H1 (cell line): ENCODE results near the gene KIAA1755. TPM values are rescaled to one million over a fixed set of nuclear protein-coding genes. Genes with fewer than 3 reads are reported as not detected.
A peak's percentile ranks its signal among the peaks of the same experiment; 100 is the strongest.

ENCODE experiments used
- CTCF ChIA-PET: fragments of 300-600 bp; sonication (Branson Sonifier 250); formaldehyde crosslinking; loops from one replicate; lab custom pipeline; 2021; ENCODE audit not compliant: partially characterized antibody; lab: Charles Lee
- POLR2A ChIA-PET: fragments of 300-600 bp; sonication (Branson Sonifier 250); formaldehyde crosslinking; loops from one replicate; lab custom pipeline; 2021; ENCODE audit warnings: inconsistent platforms; ENCODE audit not compliant: partially characterized antibody; lab: Charles Lee
- DNase-seq, 2 experiments: peaks; one replicate each; pipeline versions ENCODE4 v3.0.0 to v3.0.0-alpha.2; 2010 to 2022; ENCODE audit warnings: low spot score in 2 of 2, low read depth in 1 of 2, mixed read lengths in 1 of 2
- FAIRE-seq: peaks from 2 replicates; lab custom pipeline; 2011; peaks lifted over from hg19 to GRCh38; lab: Jason Lieb, UNC
- H2AFZ ChIP-seq: 2 replicates; pipeline ENCODE4 v1.8.1; 2012; ENCODE audit warnings: low read length, inconsistent platforms
- H2AK5ac ChIP-seq: 2 replicates; pipeline ENCODE4 v1.6.1; 2013; ENCODE audit warnings: low read depth, low read length
- H2BK120ac ChIP-seq: replicated peaks from 2 replicates; pipeline ENCODE3; 2013; ENCODE audit warnings: low read depth, low read length, inconsistent platforms
- H2BK12ac ChIP-seq: 2 replicates; pipeline ENCODE4 v1.6.1; 2013; ENCODE audit warnings: low read depth, low read length
- H2BK15ac ChIP-seq: 2 replicates; pipeline ENCODE4 v1.6.1; 2013; ENCODE audit warnings: low read length
- H2BK20ac ChIP-seq: 2 replicates; pipeline ENCODE4 v1.6.1; 2013; ENCODE audit warnings: low read length
- H2BK5ac ChIP-seq: 2 replicates; pipeline ENCODE4 v1.6.1; 2013; ENCODE audit warnings: low read depth, low read length
- H3K14ac ChIP-seq: 2 replicates; pipeline ENCODE4 v1.6.1; 2013; ENCODE audit warnings: inconsistent platforms; ENCODE audit not compliant: insufficient read length
- H3K18ac ChIP-seq: 2 replicates; pipeline ENCODE4 v1.6.1; 2013; ENCODE audit warnings: low read length; ENCODE audit errors: extremely low read depth
- H3K23ac ChIP-seq: 2 replicates; pipeline ENCODE4 v1.6.1; 2013; ENCODE audit warnings: inconsistent platforms; ENCODE audit not compliant: insufficient read length
- H3K23me2 ChIP-seq: 2 replicates; pipeline ENCODE4 v1.6.1; 2013; ENCODE audit warnings: low read depth, low read length
- H3K27ac ChIP-seq: 2 replicates; pipeline ENCODE4 v1.6.1; 2011; ENCODE audit warnings: low read depth, low read length, inconsistent platforms
- H3K27me3 ChIP-seq, 4 experiments: replicated peaks in 1 of 4; 1 replicate in 1 of 4; 2 replicates in 3 of 4; pipeline versions ENCODE4 v1.6.1 to v1.8.1; 2011 to 2013; ENCODE audit warnings: low read length in 3 of 4, mild to moderate bottlenecking in 3 of 4, inconsistent platforms in 2 of 4, mixed read lengths in 2 of 4, moderate library complexity in 1 of 4; ENCODE audit not compliant: control insufficient read depth in 3 of 4, insufficient read depth in 3 of 4; ENCODE audit errors: extremely low read depth in 1 of 4
- H3K36me3 ChIP-seq, 4 experiments: 2 replicates each; pipeline versions ENCODE4 v1.6.1 to v1.8.1; 2011 to 2013; ENCODE audit warnings: mild to moderate bottlenecking in 4 of 4, low read length in 3 of 4, moderate library complexity in 2 of 4, control low read depth in 1 of 4, inconsistent platforms in 1 of 4; ENCODE audit not compliant: insufficient read depth in 4 of 4, control insufficient read depth in 2 of 4
- H3K4ac ChIP-seq: replicated peaks from 2 replicates; pipeline ENCODE3; 2013; ENCODE audit warnings: low read length, low read depth, mixed read lengths, inconsistent platforms; ENCODE audit not compliant: insufficient read length
- H3K4me1 ChIP-seq, 4 experiments: replicated peaks in 1 of 4; 1 replicate in 1 of 4; 2 replicates in 3 of 4; pipeline versions ENCODE4 v1.6.1 to v1.8.1; 2011 to 2013; ENCODE audit warnings: low read length in 3 of 4, inconsistent platforms in 2 of 4, mixed read lengths in 1 of 4; ENCODE audit not compliant: insufficient read depth in 4 of 4, control insufficient read depth in 3 of 4
- H3K4me2 ChIP-seq, 2 experiments: 2 replicates each; pipeline versions ENCODE4 v1.6.1 to v1.8.1; 2011 to 2013; ENCODE audit warnings: low read depth in 2 of 2, low read length in 2 of 2, control low read depth in 1 of 2, inconsistent platforms in 1 of 2, mild to moderate bottlenecking in 1 of 2; ENCODE audit not compliant: insufficient read depth in 1 of 2
- H3K4me3 ChIP-seq, 4 experiments: fragments of 200-600, 300-600 bp in 1 of 4; sonication (generic), shearing (Covaris generic), sonication (Bioruptor Twin) in 1 of 4; 2 replicates each; pipeline versions ENCODE4 v1.5.1 to v1.8.1; 2011 to 2016; ENCODE audit warnings: low read length in 4 of 4, low read depth in 3 of 4, control low read depth in 2 of 4, inconsistent platforms in 2 of 4, mild to moderate bottlenecking in 2 of 4, mixed read lengths in 1 of 4, moderate library complexity in 1 of 4; ENCODE audit not compliant: insufficient read depth in 2 of 4; ENCODE audit errors: extremely low read depth in 1 of 4
- H3K56ac ChIP-seq: replicated peaks from 2 replicates; pipeline ENCODE3; 2013; ENCODE audit warnings: low read depth, mild to moderate bottlenecking, mixed read lengths, low read length, inconsistent platforms; ENCODE audit not compliant: insufficient read length
- H3K79me1 ChIP-seq: 2 replicates; pipeline ENCODE4 v1.6.1; 2013; ENCODE audit warnings: low read depth, low read length, control low read depth
- H3K79me2 ChIP-seq, 2 experiments: 2 replicates each; pipeline versions ENCODE4 v1.6.1 to v1.8.1; 2012 to 2013; ENCODE audit warnings: low read length in 2 of 2, mild to moderate bottlenecking in 2 of 2, inconsistent platforms in 1 of 2; ENCODE audit not compliant: insufficient read depth in 2 of 2, control insufficient read depth in 1 of 2
- H3K9ac ChIP-seq, 4 experiments: replicated peaks in 1 of 4; 1 replicate in 1 of 4; 2 replicates in 3 of 4; pipeline versions ENCODE4 v1.6.1 to v1.8.1; 2011 to 2013; ENCODE audit warnings: low read depth in 3 of 4, low read length in 3 of 4, control low read depth in 2 of 4, mild to moderate bottlenecking in 2 of 4, moderate library complexity in 2 of 4, inconsistent platforms in 1 of 4; ENCODE audit errors: extremely low read depth in 1 of 4
- H3K9me3 ChIP-seq, 2 experiments: 2 replicates each; pipeline versions ENCODE4 v1.6.1 to v1.8.1; 2012 to 2013; ENCODE audit warnings: mild to moderate bottlenecking in 2 of 2, moderate library complexity in 2 of 2, control low read depth in 1 of 2, inconsistent platforms in 1 of 2, low read depth in 1 of 2, low read length in 1 of 2, mixed read lengths in 1 of 2; ENCODE audit not compliant: insufficient read depth in 2 of 2
- H4K20me1 ChIP-seq, 2 experiments: replicated peaks in 1 of 2; 2 replicates each; pipeline versions ENCODE3 to v1.8.1; 2011 to 2013; ENCODE audit warnings: inconsistent platforms in 2 of 2, low read length in 2 of 2, mild to moderate bottlenecking in 1 of 2; ENCODE audit not compliant: insufficient read depth in 2 of 2, control insufficient read depth in 1 of 2
- H4K5ac ChIP-seq: 2 replicates; pipeline ENCODE4 v1.6.1; 2013; ENCODE audit warnings: low read length, low read depth, mixed read lengths, inconsistent platforms; ENCODE audit not compliant: insufficient read length
- H4K8ac ChIP-seq: 2 replicates; pipeline ENCODE4 v1.8.0; 2013; ENCODE audit warnings: mild to moderate bottlenecking, moderate library complexity, low read length, inconsistent platforms; ENCODE audit not compliant: insufficient read depth; ENCODE audit errors: extremely low read depth
- H4K91ac ChIP-seq: replicated peaks from 2 replicates; pipeline ENCODE3; 2013; ENCODE audit warnings: low read length, mixed read lengths, inconsistent platforms; ENCODE audit not compliant: insufficient read length
- BCL11A ChIP-seq, 2 experiments: IDR thresholded peaks; one replicate each; pipeline ENCODE4 v1.6.1; 2011; ENCODE audit warnings: low read depth in 2 of 2, low read length in 2 of 2, mild to moderate bottlenecking in 2 of 2
- BRCA1 ChIP-seq: IDR thresholded peaks from 2 replicates; pipeline ENCODE4 v1.6.1; 2012; ENCODE audit warnings: low read depth, low read length, improper control_type of control experiment
- CBX8 ChIP-seq: fragments of 300-800, 300-1000 bp; sonication (generic); IDR thresholded peaks from 2 replicates; pipeline ENCODE4 v1.7.1; 2016; ENCODE audit warnings: low read depth, low read length, borderline replicate concordance
- CHD2 ChIP-seq: IDR thresholded peaks from 2 replicates; pipeline ENCODE4 v1.6.1; 2012; ENCODE audit warnings: low read length, improper control_type of control experiment
- FOSL1 ChIP-seq: IDR thresholded peaks from 2 replicates; pipeline ENCODE4 v1.6.1; 2011; ENCODE audit warnings: mild to moderate bottlenecking, low read depth, low read length, moderate library complexity; ENCODE audit not compliant: insufficient read depth
- GABPA ChIP-seq: IDR thresholded peaks from 2 replicates; pipeline ENCODE4 v1.6.1; 2011; ENCODE audit warnings: mild to moderate bottlenecking, low read length, moderate library complexity, borderline replicate concordance; ENCODE audit not compliant: insufficient read depth
- JUND ChIP-seq: IDR thresholded peaks from 2 replicates; pipeline ENCODE4 v1.6.1; 2011; ENCODE audit warnings: mild to moderate bottlenecking, improper control_type of control experiment, low read length
- POLR2AphosphoS5 ChIP-seq: IDR thresholded peaks from 2 replicates; pipeline ENCODE4 v1.6.1; 2011; ENCODE audit warnings: low read depth, low read length
- SIX5 ChIP-seq: IDR thresholded peaks from 2 replicates; pipeline ENCODE4 v1.6.1; 2011; ENCODE audit warnings: mild to moderate bottlenecking, low read depth, low read length
- SP2 ChIP-seq: IDR thresholded peaks from 2 replicates; pipeline ENCODE4 v1.6.1; 2012; ENCODE audit warnings: mild to moderate bottlenecking, low read length, inconsistent platforms
- TBP ChIP-seq: IDR thresholded peaks from 2 replicates; pipeline ENCODE4 v1.6.1; 2011; ENCODE audit warnings: low read depth, low read length, improper control_type of control experiment
- TCF12 ChIP-seq: IDR thresholded peaks from 2 replicates; pipeline ENCODE4 v1.6.1; 2011; ENCODE audit warnings: low read depth, mild to moderate bottlenecking, low read length
- TEAD4 ChIP-seq: IDR thresholded peaks from 2 replicates; pipeline ENCODE4 v1.6.1; 2012; ENCODE audit warnings: low read depth, low read length, inconsistent platforms, mixed read lengths
- YY1 ChIP-seq: IDR thresholded peaks from 2 replicates; pipeline ENCODE4 v1.6.1; 2011; ENCODE audit warnings: low read depth, mild to moderate bottlenecking, low read length
- WGBS, 2 experiments: shearing (Covaris generic) in 1 of 2; methylation state at CpG; one replicate each; pipeline versions ENCODE4 v1.1.6 to v1.1.7; 2013 to 2015; ENCODE audit warnings: low lambda C conversion rate in 2 of 2, mixed read lengths in 2 of 2, inconsistent platforms in 1 of 2, low coverage in 1 of 2, missing lambda C conversion rate in 1 of 2; ENCODE audit not compliant: insufficient replicate concordance in 2 of 2, insufficient coverage in 1 of 2, insufficient read length in 1 of 2; ENCODE audit errors: extremely low coverage in 1 of 2, missing lambda C conversion rate in 1 of 2; 5-methylcytosine and 5-hydroxymethylcytosine counted together
- polyA plus RNA-seq, 7 experiments: library from polyadenylated mRNA; depleted of rRNA in 3 of 7; stranded (reverse) in 5 of 7; unstranded in 2 of 7; fragments of >200 nt in 5 of 7; fragments of 200-250 nt in 2 of 7; gene quantifications; 1 replicate in 5 of 7; 2 replicates in 1 of 7; 4 replicates in 1 of 7; pipeline versions ENCODE4 v1.2.1 to v1.2.3, GENCODE V29; 2011 to 2013; ENCODE audit warnings: missing spikeins in 2 of 7, mixed read lengths in 2 of 7
- total RNA-seq: library from RNA; stranded (reverse); fragmentation: NEBNext Ultra II Directional; extraction: Animal tissue kit (Norgen Biotek cat#: 25700); gene quantifications from 2 replicates; pipeline ENCODE4 v1.2.1, GENCODE V29; 2021

The KIAA1755 gene
- total and polyA plus RNA-seq, 2 of the 8 experiments (the other 6 are each of a cell fraction or from before 2014, with no cell fraction given) = 0.23 TPM; not detected in 1

- Histone ChIP-seq H3K27me3 (no peaks in the 10 kb centered on the region; a peak in 2 of 7 replicates), H2BK12ac (peak overlapping the region; percentile 92), H3K27ac (no peak overlapping the region), H4K8ac (peak overlapping the region; percentile 9; the same call in 1 of the 2 replicates), H3K79me2 (no peaks in the 10 kb centered on the region), H3K79me1 (no peaks in the 10 kb centered on the region), H2BK120ac (no peak overlapping the region), H3K4ac (no peak overlapping the region), H3K4me3 (no peak overlapping the region), H2AFZ (no peak overlapping the region), H2BK20ac (0 out of 2 replicates have a peak overlapping the region, but pooled peaks have one; percentile 48), H3K56ac (no peak overlapping the region), H3K36me3 (no peaks in the 10 kb centered on the region), H4K20me1 (no peaks in the 10 kb centered on the region), H4K91ac (peak overlapping the region; percentile 46), H2BK5ac (peak overlapping the region; percentile 56; the same call in 1 of the 2 replicates), H3K9me3 (no peaks in the 10 kb centered on the region), H2BK15ac (peak overlapping the region; percentile 95), H2AK5ac (peak overlapping the region; percentile 98; the same call in 1 of the 2 replicates), H3K4me1 (peaks cover 0 to 2% (median 0%) of the 10 kb centered on the region in 4 experiments; a peak in 1 of 7 replicates), H3K23ac (no peak overlapping the region), H3K18ac (no peak overlapping the region), H3K9ac (no peak overlapping the region), H3K14ac (no peak overlapping the region), H3K23me2 (peaks cover 4% of the 10 kb centered on the region; the same call in 1 of the 2 replicates), H4K5ac (no peak overlapping the region), H3K4me2 (peak overlapping the region in 1 of 2 experiments; percentile 41; a peak in 1 of 4 replicates)
- ChIA-PET CTCF (interaction anchor here (0.6 to 4.5 kb wide), 16 partner anchors 9 to 139 kb away, joined by 3 to 27 read pairs (median 3); no protein-coding TSS in a partner anchor), POLR2A (interaction anchor here (0.6 kb wide), 1 partner anchor 95 kb away, joined by 3 read pairs; no protein-coding TSS in a partner anchor)
- WGBS, 2 experiments = 85% methylated on average over 11 of the region's 11 CpGs; no CpG with 5 or more reads in 1 of the 2 experiments
- DNase-seq (no peak), FAIRE-seq (no peak)
- no peak for TF ChIP-seq POLR2AphosphoS5
- no peak for TF ChIP-seq GABPA
- no peak for TF ChIP-seq JUND
- no peak for TF ChIP-seq FOSL1
- no peak for TF ChIP-seq TCF12
- TF ChIP-seq CHD2 = no peak
- no peak for TF ChIP-seq SIX5
- no peak for TF ChIP-seq TEAD4
- no peak for TF ChIP-seq YY1
- no peak for TF ChIP-seq CBX8
- no peak for TF ChIP-seq SP2
- no peak for TF ChIP-seq BCL11A (IDR thresholded peaks at IDR 0.05; ENCODE audit: low read depth in 2 of 2, low read length in 2 of 2)
- no peak for TF ChIP-seq BRCA1
- TF ChIP-seq TBP = no peak
These were observed 94.4 kb downstream of the KIAA1755 start for GRCh38 chr20:38165966-38166702.
